IMR-90 (cell line): ENCODE results near the gene MAGI1. TPM values are rescaled to one million over a fixed set of nuclear protein-coding genes. Genes with fewer than 3 reads are reported as not detected.
A peak's percentile ranks its signal among the peaks of the same experiment; 100 is the strongest.

Source experiments
- ATAC-seq: fragments of 200-7000 bp; cut with Tn5 transposase; 2 replicates; pipeline ENCODE4 v1.9.1; 2020; ENCODE audit warnings: low read depth, mild to moderate bottlenecking, moderate library complexity
- BruUV-seq: library from RNA; stranded (reverse); fragments of 400-500 nt; replicated peaks from 2 replicates; lab custom pipeline; 2021; lab: Mats Ljungman, UMichigan
- CTCF ChIA-PET: fragments of 300-600 bp; formaldehyde crosslinking; extraction: SDS; loops from one replicate; lab custom pipeline; 2021; ENCODE audit warnings: antibody characterized with exemption; lab: Yijun Ruan, JAX
- POLR2A ChIA-PET: fragments of 300-600 bp; sonication (Branson Sonifier 250); formaldehyde crosslinking; loops from one replicate; lab custom pipeline; 2022; ENCODE audit warnings: antibody characterized with exemption; ENCODE audit not compliant: unreplicated experiment; lab: Charles Lee
- DNase-seq: peaks from one replicate; pipeline ENCODE4 v3.0.0; 2013
- H2AFZ ChIP-seq: replicated peaks from 2 replicates; pipeline ENCODE3; 2013; ENCODE audit warnings: low read length, mild to moderate bottlenecking; ENCODE audit not compliant: poor library complexity
- H2AK5ac ChIP-seq: 2 replicates; pipeline ENCODE4 v1.6.1; 2013; ENCODE audit warnings: low read depth, low read length, inconsistent platforms
- H2AK9ac ChIP-seq: replicated peaks from 2 replicates; pipeline ENCODE3; 2013; ENCODE audit warnings: mild to moderate bottlenecking, low read depth, low read length, moderate library complexity; ENCODE audit not compliant: poor library complexity
- H2BK120ac ChIP-seq: 2 replicates; pipeline ENCODE4 v1.6.1; 2013; ENCODE audit warnings: low read depth, low read length, inconsistent platforms
- H2BK15ac ChIP-seq: 3 replicates; pipeline ENCODE4 v1.6.1; 2013; ENCODE audit warnings: low read depth, low read length, inconsistent platforms
- H2BK20ac ChIP-seq: 2 replicates; pipeline ENCODE4 v1.6.1; 2013; ENCODE audit warnings: low read depth, mild to moderate bottlenecking, inconsistent platforms, low read length, moderate library complexity
- H2BK5ac ChIP-seq: 2 replicates; pipeline ENCODE4 v1.6.1; 2013; ENCODE audit warnings: mild to moderate bottlenecking, low read depth, low read length, inconsistent platforms; ENCODE audit not compliant: poor library complexity, severe bottlenecking
- H3K14ac ChIP-seq: replicated peaks from 2 replicates; pipeline ENCODE4 v1.6.1; 2013; ENCODE audit warnings: low read depth, low read length, inconsistent platforms
- H3K18ac ChIP-seq: 2 replicates; pipeline ENCODE4 v1.6.1; 2013; ENCODE audit warnings: low read depth, low read length, control low read depth
- H3K23ac ChIP-seq: 2 replicates; pipeline ENCODE4 v1.6.1; 2013; ENCODE audit warnings: low read depth, low read length, inconsistent platforms
- H3K27ac ChIP-seq: 2 replicates; pipeline ENCODE4 v1.5.1; 2013; ENCODE audit warnings: mild to moderate bottlenecking, control low read depth, low read length; ENCODE audit not compliant: insufficient read depth
- H3K27me3 ChIP-seq: 2 replicates; pipeline ENCODE4 v1.6.1; 2013; ENCODE audit warnings: low read length; ENCODE audit not compliant: control insufficient read depth, insufficient read depth
- H3K36me3 ChIP-seq: 2 replicates; pipeline ENCODE4 v1.6.1; 2013; ENCODE audit warnings: low read length, mixed read lengths; ENCODE audit not compliant: control insufficient read depth, insufficient read depth
- H3K4ac ChIP-seq: 2 replicates; pipeline ENCODE4 v1.6.1; 2013; ENCODE audit warnings: low read depth, low read length, inconsistent platforms
- H3K4me1 ChIP-seq: 2 replicates; pipeline ENCODE4 v1.6.1; 2013; ENCODE audit warnings: low read length, mixed read lengths; ENCODE audit not compliant: control insufficient read depth, insufficient read depth
- H3K4me2 ChIP-seq: 2 replicates; pipeline ENCODE4 v1.6.1; 2013; ENCODE audit warnings: low read depth, mild to moderate bottlenecking, control low read depth, low read length, moderate library complexity
- H3K4me3 ChIP-seq: 2 replicates; pipeline ENCODE4 v1.5.1; 2013; ENCODE audit warnings: low read depth, mild to moderate bottlenecking, control low read depth, low read length, moderate library complexity; ENCODE audit not compliant: insufficient read depth
- H3K56ac ChIP-seq: 2 replicates; pipeline ENCODE4 v1.6.1; 2013; ENCODE audit warnings: low read length, inconsistent platforms; ENCODE audit not compliant: insufficient read depth; ENCODE audit errors: extremely low read depth
- H3K79me1 ChIP-seq, 2 experiments: 2 replicates each; pipeline ENCODE4 v1.6.1; 2013; ENCODE audit warnings: low read length in 2 of 2, inconsistent platforms in 1 of 2, low read depth in 1 of 2
- H3K9ac ChIP-seq: 2 replicates; pipeline ENCODE4 v1.6.1; 2013; ENCODE audit warnings: low read depth, low read length, control low read depth
- H3K9me1 ChIP-seq: 2 replicates; pipeline ENCODE4 v1.6.1; 2013; ENCODE audit warnings: low read length, inconsistent platforms; ENCODE audit not compliant: insufficient read depth
- H3K9me3 ChIP-seq: 2 replicates; pipeline ENCODE4 v1.6.1; 2013; ENCODE audit warnings: low read length; ENCODE audit not compliant: control insufficient read depth, insufficient read depth
- H4K20me1 ChIP-seq: 2 replicates; pipeline ENCODE4 v1.6.1; 2013; ENCODE audit warnings: low read length, inconsistent platforms; ENCODE audit not compliant: insufficient read depth
- H4K5ac ChIP-seq: 2 replicates; pipeline ENCODE4 v1.6.1; 2013; ENCODE audit warnings: mild to moderate bottlenecking, low read depth, low read length, control low read depth
- H4K8ac ChIP-seq, 2 experiments: 2 replicates each; pipeline ENCODE4 v1.6.1; 2013; ENCODE audit warnings: low read depth in 2 of 2, low read length in 2 of 2, control low read depth in 1 of 2, inconsistent platforms in 1 of 2
- H4K91ac ChIP-seq: 2 replicates; pipeline ENCODE4 v1.6.1; 2013; ENCODE audit warnings: low read depth, low read length, inconsistent platforms; ENCODE audit not compliant: insufficient read depth
- CHD1 ChIP-seq: IDR thresholded peaks from 2 replicates; pipeline ENCODE4 v1.6.1; 2012; ENCODE audit warnings: low read depth, low read length, improper control_type of control experiment
- ELK1 ChIP-seq: fragments of 150-350 bp; IDR thresholded peaks from 2 replicates; pipeline ENCODE4 v1.6.1; 2016; ENCODE audit warnings: low read depth, mild to moderate bottlenecking, low read length, moderate library complexity, borderline replicate concordance
- MAFK ChIP-seq: IDR thresholded peaks from 2 replicates; pipeline ENCODE4 v1.6.1; 2012; ENCODE audit warnings: low read depth, low read length, improper control_type of control experiment
- MAZ ChIP-seq: IDR thresholded peaks from 2 replicates; pipeline ENCODE4 v1.6.1; 2012; ENCODE audit warnings: low read depth, mild to moderate bottlenecking, low read length, improper control_type of control experiment, moderate library complexity, borderline replicate concordance
- NFE2L2 ChIP-seq: fragments of 150-350 bp; IDR thresholded peaks from 2 replicates; pipeline ENCODE4 v1.6.1; 2016; ENCODE audit warnings: low read depth, mild to moderate bottlenecking, low read length
- SMC3 ChIP-seq: fragments of 150-350 bp; IDR thresholded peaks from 2 replicates; pipeline ENCODE4 v1.6.1; 2016; ENCODE audit warnings: low read depth, mild to moderate bottlenecking, antibody characterized with exemption, low read length, moderate library complexity
- WGBS, 2 experiments: methylation state at CpG; one replicate each; pipeline versions ENCODE4 v1.1.5 to v1.1.7; 2013; ENCODE audit warnings: missing lambda C conversion rate in 2 of 2; ENCODE audit not compliant: insufficient read length in 1 of 2; ENCODE audit errors: extremely low coverage in 2 of 2; 5-methylcytosine and 5-hydroxymethylcytosine counted together
- dilution Hi-C: fragments of 300-500 bp; cut with HindIII; formaldehyde crosslinking; loops from one replicate; pipeline ENCODE4 v1.14.3; 2018; ENCODE audit warnings: low sequenced_read_pairs; ENCODE audit not compliant: unreplicated experiment
- in situ Hi-C: fragments of 300-500 bp; cut with MboI; formaldehyde crosslinking; loops from 3 replicates; pipeline ENCODE4 v1.14.3; 2019; ENCODE audit warnings: low sequenced_read_pairs, inconsistent platforms, mixed read lengths
- intact Hi-C: fragments of 100-400 bp; cut with micrococcal nuclease; formaldehyde crosslinking; loops from 2 replicates; pipeline ENCODE4 v1.10.0; 2022
- polyA plus RNA-seq, 3 experiments: library from polyadenylated mRNA; depleted of rRNA; stranded (reverse); fragments of >200 nt; gene quantifications; 2 replicates each; pipeline ENCODE4 v1.2.3, GENCODE V29; 2012; ENCODE audit warnings: low replicate concordance in 1 of 3
- total RNA-seq: library from RNA; depleted of rRNA; stranded (reverse); fragments of >200 nt; gene quantifications from 2 replicates; pipeline ENCODE4 v1.2.3, GENCODE V29; 2012
- TF ChIP-seq, protein P1 (sequence below): conservative IDR thresholded peaks from 2 replicates; pipeline ENCODE4 v1.5.1; 2012; ENCODE audit warnings: mild to moderate bottlenecking, low read depth, low read length, improper control_type of control experiment

Gene MAGI1
- total and polyA plus RNA-seq, 2 of the 4 experiments (the other 2 are of a cell fraction) = 14.5 to 24.2 TPM

- WGBS, 2 experiments = no CpG with 5 or more reads among the region's 3 CpGs
- DNase-seq = peak; percentile 52
Observed at GRCh38 chr3:65883613-65884012, 155.1 kb downstream of the MAGI1 start.

More at GRCh38 chr3:65883613-65884012, 155.1 kb downstream of the MAGI1 start:
- TF ChIP-seq MAZ = no peak
- TF ChIP-seq CHD1 = no peak
- no peak for TF ChIP-seq ELK1
- no peak for TF ChIP-seq SMC3
- TF ChIP-seq NFE2L2 = no peak
- TF ChIP-seq, protein P1, sequence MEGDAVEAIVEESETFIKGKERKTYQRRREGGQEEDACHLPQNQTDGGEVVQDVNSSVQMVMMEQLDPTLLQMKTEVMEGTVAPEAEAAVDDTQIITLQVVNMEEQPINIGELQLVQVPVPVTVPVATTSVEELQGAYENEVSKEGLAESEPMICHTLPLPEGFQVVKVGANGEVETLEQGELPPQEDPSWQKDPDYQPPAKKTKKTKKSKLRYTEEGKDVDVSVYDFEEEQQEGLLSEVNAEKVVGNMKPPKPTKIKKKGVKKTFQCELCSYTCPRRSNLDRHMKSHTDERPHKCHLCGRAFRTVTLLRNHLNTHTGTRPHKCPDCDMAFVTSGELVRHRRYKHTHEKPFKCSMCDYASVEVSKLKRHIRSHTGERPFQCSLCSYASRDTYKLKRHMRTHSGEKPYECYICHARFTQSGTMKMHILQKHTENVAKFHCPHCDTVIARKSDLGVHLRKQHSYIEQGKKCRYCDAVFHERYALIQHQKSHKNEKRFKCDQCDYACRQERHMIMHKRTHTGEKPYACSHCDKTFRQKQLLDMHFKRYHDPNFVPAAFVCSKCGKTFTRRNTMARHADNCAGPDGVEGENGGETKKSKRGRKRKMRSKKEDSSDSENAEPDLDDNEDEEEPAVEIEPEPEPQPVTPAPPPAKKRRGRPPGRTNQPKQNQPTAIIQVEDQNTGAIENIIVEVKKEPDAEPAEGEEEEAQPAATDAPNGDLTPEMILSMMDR = no peak
- no peak for TF ChIP-seq MAFK
- peak overlapping the region; percentile 30; the same call in 1 of the 2 replicates for H4K91ac ChIP-seq
- H2BK5ac ChIP-seq = peak overlapping the region; percentile 67
- H3K18ac ChIP-seq = peak overlapping the region; percentile 22; the same call in 1 of the 2 replicates
- no peaks in the 10 kb centered on the region for H3K36me3 ChIP-seq
- ATAC-seq = peak; percentile 86
- intact Hi-C loops (loop anchor here (10.0 kb wide), 1 partner anchor 251 kb away; no protein-coding TSS in a partner anchor), dilution Hi-C loops (no loop called here), in situ Hi-C loops (no loop called here)
- H2BK120ac ChIP-seq = peak overlapping the region; percentile 36; the same call in 1 of the 2 replicates
- no peak overlapping the region for H2AK5ac ChIP-seq
- H3K4me2 ChIP-seq = peak overlapping the region; percentile 90
- no peak overlapping the region for H3K56ac ChIP-seq
- H4K8ac ChIP-seq = peak overlapping the region in 1 of 2 experiments; percentile 31; a peak in 1 of 4 replicates
- H3K9ac ChIP-seq = no peak overlapping the region; the same call in 1 of the 2 replicates
- H3K9me3 ChIP-seq = no peaks in the 10 kb centered on the region
- peaks cover 9% of the 10 kb centered on the region; the same call in 1 of the 2 replicates for H3K9me1 ChIP-seq
- POLR2A ChIA-PET = no interaction called here
- peaks cover 2% of the 10 kb centered on the region; the same call in 1 of the 2 replicates for H4K20me1 ChIP-seq
- peak overlapping the region; percentile 69; the same call in 1 of the 2 replicates for H3K23ac ChIP-seq
- H2BK20ac ChIP-seq = 0 out of 2 replicates have a peak overlapping the region, but pooled peaks have one; percentile 32
- no peak overlapping the region for H2AFZ ChIP-seq
- H3K4ac ChIP-seq = peak overlapping the region; percentile 51
- CTCF ChIA-PET = no interaction called here
- 0 out of 2 replicates have a peak overlapping the region, but pooled peaks have one; percentile 3 for H3K4me3 ChIP-seq
- H3K27me3 ChIP-seq = no peaks in the 10 kb centered on the region
- peak overlapping the region; percentile 3; the same call in 1 of the 3 replicates for H2BK15ac ChIP-seq
- no TSS peak for BruUV-seq
- H3K79me1 ChIP-seq = peaks cover 27 to 74% of the 10 kb centered on the region in 2 experiments
- peaks cover 6% of the 10 kb centered on the region; the same call in 1 of the 2 replicates for H3K4me1 ChIP-seq
- peak overlapping the region; percentile 17; the same call in 1 of the 2 replicates for H4K5ac ChIP-seq
- H3K14ac ChIP-seq = 0 out of 2 replicates have a peak overlapping the region, but pooled peaks have one; percentile 16
- H3K27ac ChIP-seq = peak overlapping the region; percentile 12; the same call in 1 of the 2 replicates
- H2AK9ac ChIP-seq = no peak overlapping the region
